ENCODE data around the gene TMEM150B. TPM values are rescaled to one million over a fixed set of nuclear protein-coding genes. Genes with fewer than 3 reads are reported as not detected.

The TMEM150B gene
- total and polyA plus RNA-seq, 2 of the 4 experiments (the other 2 are of a cell fraction): not detected

DNA sequence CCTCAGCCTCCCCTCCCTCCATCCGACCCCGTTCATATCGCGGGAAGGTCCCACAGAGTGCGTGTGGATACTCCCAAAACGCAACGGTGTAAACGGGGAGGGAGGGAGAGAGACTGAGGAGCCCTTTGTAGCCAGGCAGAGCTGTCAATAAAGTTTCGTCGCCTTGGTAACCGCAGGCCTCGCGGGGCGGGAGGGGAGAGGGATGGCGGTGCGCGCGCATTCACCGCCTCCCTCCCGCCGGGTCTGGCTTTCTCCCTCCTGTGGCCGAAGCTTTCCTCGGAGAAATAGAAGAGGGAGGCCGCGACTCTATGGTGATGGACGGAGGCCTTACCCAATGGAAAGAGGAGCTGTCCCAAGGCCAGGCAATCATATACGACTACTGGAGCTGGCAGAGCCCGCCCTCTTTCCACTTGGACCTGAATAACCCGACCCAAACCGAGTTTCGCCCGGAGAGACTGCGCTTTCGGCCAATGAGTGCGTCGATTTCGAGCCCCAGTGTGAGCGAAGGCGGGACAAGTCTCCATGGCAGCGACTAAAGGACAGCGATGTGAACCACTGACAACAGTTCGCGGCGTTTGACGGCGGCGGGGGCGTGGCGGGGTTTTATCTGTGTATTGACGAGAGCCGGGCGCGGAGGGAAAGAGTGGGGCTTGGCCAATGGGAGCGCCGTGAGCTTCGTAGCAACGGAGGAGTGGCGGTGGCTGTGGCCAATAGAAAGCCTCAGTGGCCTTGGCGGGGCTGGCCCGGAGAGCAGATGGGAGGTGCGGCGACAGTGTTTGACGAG, 14.2 kb upstream of the TMEM150B start, which contains the start of gene KMT5C:
KMT5C (plus strand) TSS at position 772 of the 784 bp plus-strand sequence. CDS start 2,061 bp downstream, outside the sequence.
- POLR2A ChIA-PET (ENCODE audit: unreplicated experiment): interaction anchor here (0.6 kb wide), 1 partner anchor 18 kb away, joined by 4 read pairs; no protein-coding TSS in a partner anchor
- CTCF ChIA-PET: interaction anchor here (0.6 to 1.5 kb wide), 5 partner anchors 8 to 175 kb away, joined by 3 to 11 read pairs (median 5); partner anchors contain the start of gene TMEM238
- intact Hi-C loops (cut with micrococcal nuclease): no loop called here
- 0 out of 2 replicates have a peak, but pooled peaks have one; percentile 36 for TF ChIP-seq MXI1 (IDR thresholded peaks at IDR 0.05; ENCODE audit: borderline replicate concordance, low read depth, low read length)
- TF ChIP-seq, protein P1, sequence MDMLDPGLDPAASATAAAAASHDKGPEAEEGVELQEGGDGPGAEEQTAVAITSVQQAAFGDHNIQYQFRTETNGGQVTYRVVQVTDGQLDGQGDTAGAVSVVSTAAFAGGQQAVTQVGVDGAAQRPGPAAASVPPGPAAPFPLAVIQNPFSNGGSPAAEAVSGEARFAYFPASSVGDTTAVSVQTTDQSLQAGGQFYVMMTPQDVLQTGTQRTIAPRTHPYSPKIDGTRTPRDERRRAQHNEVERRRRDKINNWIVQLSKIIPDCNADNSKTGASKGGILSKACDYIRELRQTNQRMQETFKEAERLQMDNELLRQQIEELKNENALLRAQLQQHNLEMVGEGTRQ (IDR thresholded peaks at IDR 0.05; ENCODE audit: low read depth, low read length): no peak
- TF ChIP-seq MAZ (IDR thresholded peaks at IDR 0.05; ENCODE audit: borderline replicate concordance, low read depth, low read length): peak; percentile 98
- TF ChIP-seq MAFK (IDR thresholded peaks at IDR 0.05; ENCODE audit: low read depth, low read length): no peak
- TF ChIP-seq SMC3 (IDR thresholded peaks at IDR 0.05; ENCODE audit: low read depth, low read length): no peak
- no peak for TF ChIP-seq RCOR1 (IDR thresholded peaks at IDR 0.05; ENCODE audit: insufficient replicate concordance, low read length)
- TF ChIP-seq, protein P2, sequence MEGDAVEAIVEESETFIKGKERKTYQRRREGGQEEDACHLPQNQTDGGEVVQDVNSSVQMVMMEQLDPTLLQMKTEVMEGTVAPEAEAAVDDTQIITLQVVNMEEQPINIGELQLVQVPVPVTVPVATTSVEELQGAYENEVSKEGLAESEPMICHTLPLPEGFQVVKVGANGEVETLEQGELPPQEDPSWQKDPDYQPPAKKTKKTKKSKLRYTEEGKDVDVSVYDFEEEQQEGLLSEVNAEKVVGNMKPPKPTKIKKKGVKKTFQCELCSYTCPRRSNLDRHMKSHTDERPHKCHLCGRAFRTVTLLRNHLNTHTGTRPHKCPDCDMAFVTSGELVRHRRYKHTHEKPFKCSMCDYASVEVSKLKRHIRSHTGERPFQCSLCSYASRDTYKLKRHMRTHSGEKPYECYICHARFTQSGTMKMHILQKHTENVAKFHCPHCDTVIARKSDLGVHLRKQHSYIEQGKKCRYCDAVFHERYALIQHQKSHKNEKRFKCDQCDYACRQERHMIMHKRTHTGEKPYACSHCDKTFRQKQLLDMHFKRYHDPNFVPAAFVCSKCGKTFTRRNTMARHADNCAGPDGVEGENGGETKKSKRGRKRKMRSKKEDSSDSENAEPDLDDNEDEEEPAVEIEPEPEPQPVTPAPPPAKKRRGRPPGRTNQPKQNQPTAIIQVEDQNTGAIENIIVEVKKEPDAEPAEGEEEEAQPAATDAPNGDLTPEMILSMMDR (conservative IDR thresholded peaks at IDR 0.05; ENCODE audit: low read depth, low read length): peak; percentile 55
- TF ChIP-seq POLR2A (IDR thresholded peaks at IDR 0.05; ENCODE audit: low read depth, low read length): peak; percentile 59; the same call in 1 of the 2 replicates
- no peak for TF ChIP-seq BHLHE40 (IDR thresholded peaks at IDR 0.05; ENCODE audit: low read depth, low read length)
- TF ChIP-seq, protein P3, sequence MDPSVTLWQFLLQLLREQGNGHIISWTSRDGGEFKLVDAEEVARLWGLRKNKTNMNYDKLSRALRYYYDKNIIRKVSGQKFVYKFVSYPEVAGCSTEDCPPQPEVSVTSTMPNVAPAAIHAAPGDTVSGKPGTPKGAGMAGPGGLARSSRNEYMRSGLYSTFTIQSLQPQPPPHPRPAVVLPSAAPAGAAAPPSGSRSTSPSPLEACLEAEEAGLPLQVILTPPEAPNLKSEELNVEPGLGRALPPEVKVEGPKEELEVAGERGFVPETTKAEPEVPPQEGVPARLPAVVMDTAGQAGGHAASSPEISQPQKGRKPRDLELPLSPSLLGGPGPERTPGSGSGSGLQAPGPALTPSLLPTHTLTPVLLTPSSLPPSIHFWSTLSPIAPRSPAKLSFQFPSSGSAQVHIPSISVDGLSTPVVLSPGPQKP (IDR thresholded peaks at IDR 0.05; ENCODE audit: borderline replicate concordance, low read depth, low read length): no peak
- TF ChIP-seq NFE2L2 (IDR thresholded peaks at IDR 0.05; ENCODE audit: low read depth, low read length): no peak
- peak; percentile 21; the same call in 1 of the 2 replicates for TF ChIP-seq RAD21 (IDR thresholded peaks at IDR 0.05; ENCODE audit: low read length)
- TF ChIP-seq CEBPB (IDR thresholded peaks at IDR 0.05; ENCODE audit: low read depth, low read length): no peak

More for the DNA sequence above, 14.2 kb upstream of the TMEM150B start, which contains the start of gene KMT5C:
- H2BK15ac ChIP-seq (ENCODE audit: low read depth, low read length): peak within 1 kb of the TSS; percentile 37; the same call in 1 of the 3 replicates
- no TSS peak for BruUV-seq (replicated peaks)
- DNase-seq (peak; percentile 100), ATAC-seq (ENCODE audit: low read depth) (peak; percentile 93)
- H2AK9ac ChIP-seq (replicated peaks; ENCODE audit: low read depth, low read length, poor library complexity): peak within 1 kb of the TSS; percentile 97
- H2BK120ac ChIP-seq (ENCODE audit: low read depth, low read length): peak within 1 kb of the TSS; percentile 75
- H2AFZ ChIP-seq (replicated peaks; ENCODE audit: low read length, poor library complexity): peak within 1 kb of the TSS; percentile 95
- peak within 1 kb of the TSS; percentile 88 for H3K27ac ChIP-seq (ENCODE audit: insufficient read depth, low read length)
- 0% methylated on average over 13 of the region's 63 CpGs; no CpG with 5 or more reads in 1 of the 2 experiments for WGBS, 2 experiments (ENCODE audit: extremely low coverage in 2 of 2, insufficient read length in 1 of 2)
- H3K4me3 ChIP-seq (ENCODE audit: insufficient read depth, low read depth, low read length): peak within 1 kb of the TSS; percentile 87
- in situ Hi-C loops (cut with MboI; ENCODE audit: low sequenced_read_pairs): no loop called here
- H3K27me3 ChIP-seq (ENCODE audit: control insufficient read depth, insufficient read depth, low read length): no peaks in the 10 kb centered on the region
- H4K5ac ChIP-seq (ENCODE audit: low read depth, low read length): peak within 1 kb of the TSS; percentile 44
- peak within 1 kb of the TSS; percentile 77 for H2BK5ac ChIP-seq (ENCODE audit: low read depth, low read length, poor library complexity, severe bottlenecking)
- peak within 1 kb of the TSS; percentile 76 for H3K4ac ChIP-seq (ENCODE audit: low read depth, low read length)
- peak within 1 kb of the TSS; percentile 11 to 92; a peak in 3 of 4 replicates for H4K8ac ChIP-seq (ENCODE audit: low read depth in 2 of 2, low read length in 2 of 2)
- H3K14ac ChIP-seq (replicated peaks; ENCODE audit: low read depth, low read length): peak within 1 kb of the TSS; percentile 69
- H3K9ac ChIP-seq (ENCODE audit: low read depth, low read length): peak within 1 kb of the TSS; percentile 92
- H3K4me2 ChIP-seq (ENCODE audit: low read depth, low read length): peak within 1 kb of the TSS; percentile 95
- H3K4me1 ChIP-seq (ENCODE audit: control insufficient read depth, insufficient read depth, low read length): peaks cover 9% of the 10 kb centered on the region
- peaks cover 4 to 17% of the 10 kb centered on the region in 2 experiments; a peak in 3 of 4 replicates for H3K79me1 ChIP-seq (ENCODE audit: low read depth in 1 of 2, low read length in 2 of 2)
- 0 out of 2 replicates have a peak within 1 kb of the TSS, but pooled peaks have one; percentile 15 for H2BK20ac ChIP-seq (ENCODE audit: low read depth, low read length)
- dilution Hi-C loops (cut with HindIII; ENCODE audit: low sequenced_read_pairs, unreplicated experiment): no loop called here
- peaks cover 10% of the 10 kb centered on the region; the same call in 1 of the 2 replicates for H3K9me1 ChIP-seq (ENCODE audit: insufficient read depth, low read length)
- peak within 1 kb of the TSS; percentile 57 for H4K91ac ChIP-seq (ENCODE audit: insufficient read depth, low read depth, low read length)
- H3K9me3 ChIP-seq (ENCODE audit: control insufficient read depth, insufficient read depth, low read length): no peaks in the 10 kb centered on the region
- H2AK5ac ChIP-seq (ENCODE audit: low read depth, low read length): peak within 1 kb of the TSS; percentile 79
- peak within 1 kb of the TSS; percentile 33; the same call in 1 of the 2 replicates for H3K23ac ChIP-seq (ENCODE audit: low read depth, low read length)
- peak within 1 kb of the TSS; percentile 39 for H3K18ac ChIP-seq (ENCODE audit: low read depth, low read length)
- H3K36me3 ChIP-seq (ENCODE audit: control insufficient read depth, insufficient read depth, low read length): peaks cover 7% of the 10 kb centered on the region; the same call in 1 of the 2 replicates
- peaks cover 6% of the 10 kb centered on the region for H4K20me1 ChIP-seq (ENCODE audit: insufficient read depth, low read length)
- peak within 1 kb of the TSS; percentile 35; the same call in 1 of the 2 replicates for H3K56ac ChIP-seq (ENCODE audit: extremely low read depth, insufficient read depth, low read length)

All from IMR-90 (cell line).